ENCODE measurements around the gene PNLIPRP2. TPM values are rescaled to one million over a fixed set of nuclear protein-coding genes. Genes with fewer than 3 reads are reported as not detected.

PNLIPRP2 gene
- total RNA-seq, 1 experiment from 2014 or later, result 1.1 TPM

DNA sequence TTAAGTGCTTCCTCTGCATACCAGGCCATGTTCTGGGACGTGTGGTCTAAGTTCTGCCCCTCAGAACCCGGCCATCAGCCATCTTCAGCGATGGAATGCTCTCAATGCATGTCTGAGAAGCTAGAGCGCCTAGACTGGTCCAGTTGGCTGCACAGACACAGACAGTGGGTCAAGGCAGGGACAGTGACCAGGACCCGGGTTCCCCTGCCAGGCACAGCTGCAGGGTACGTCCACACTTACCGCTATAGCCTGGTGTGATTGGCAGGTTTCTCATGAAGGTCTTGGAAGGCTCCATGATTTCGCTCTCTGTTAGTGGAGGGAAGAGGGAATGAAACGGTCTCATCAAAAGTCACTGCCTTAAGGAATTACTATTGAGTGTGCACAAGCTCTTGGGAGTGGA, 47.3 kb downstream of the PNLIPRP2 start (continued):
- TF ChIP-seq, protein P1, sequence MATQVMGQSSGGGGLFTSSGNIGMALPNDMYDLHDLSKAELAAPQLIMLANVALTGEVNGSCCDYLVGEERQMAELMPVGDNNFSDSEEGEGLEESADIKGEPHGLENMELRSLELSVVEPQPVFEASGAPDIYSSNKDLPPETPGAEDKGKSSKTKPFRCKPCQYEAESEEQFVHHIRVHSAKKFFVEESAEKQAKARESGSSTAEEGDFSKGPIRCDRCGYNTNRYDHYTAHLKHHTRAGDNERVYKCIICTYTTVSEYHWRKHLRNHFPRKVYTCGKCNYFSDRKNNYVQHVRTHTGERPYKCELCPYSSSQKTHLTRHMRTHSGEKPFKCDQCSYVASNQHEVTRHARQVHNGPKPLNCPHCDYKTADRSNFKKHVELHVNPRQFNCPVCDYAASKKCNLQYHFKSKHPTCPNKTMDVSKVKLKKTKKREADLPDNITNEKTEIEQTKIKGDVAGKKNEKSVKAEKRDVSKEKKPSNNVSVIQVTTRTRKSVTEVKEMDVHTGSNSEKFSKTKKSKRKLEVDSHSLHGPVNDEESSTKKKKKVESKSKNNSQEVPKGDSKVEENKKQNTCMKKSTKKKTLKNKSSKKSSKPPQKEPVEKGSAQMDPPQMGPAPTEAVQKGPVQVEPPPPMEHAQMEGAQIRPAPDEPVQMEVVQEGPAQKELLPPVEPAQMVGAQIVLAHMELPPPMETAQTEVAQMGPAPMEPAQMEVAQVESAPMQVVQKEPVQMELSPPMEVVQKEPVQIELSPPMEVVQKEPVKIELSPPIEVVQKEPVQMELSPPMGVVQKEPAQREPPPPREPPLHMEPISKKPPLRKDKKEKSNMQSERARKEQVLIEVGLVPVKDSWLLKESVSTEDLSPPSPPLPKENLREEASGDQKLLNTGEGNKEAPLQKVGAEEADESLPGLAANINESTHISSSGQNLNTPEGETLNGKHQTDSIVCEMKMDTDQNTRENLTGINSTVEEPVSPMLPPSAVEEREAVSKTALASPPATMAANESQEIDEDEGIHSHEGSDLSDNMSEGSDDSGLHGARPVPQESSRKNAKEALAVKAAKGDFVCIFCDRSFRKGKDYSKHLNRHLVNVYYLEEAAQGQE (IDR thresholded peaks at IDR 0.05; ENCODE audit: low read depth), result no peak

DNA sequence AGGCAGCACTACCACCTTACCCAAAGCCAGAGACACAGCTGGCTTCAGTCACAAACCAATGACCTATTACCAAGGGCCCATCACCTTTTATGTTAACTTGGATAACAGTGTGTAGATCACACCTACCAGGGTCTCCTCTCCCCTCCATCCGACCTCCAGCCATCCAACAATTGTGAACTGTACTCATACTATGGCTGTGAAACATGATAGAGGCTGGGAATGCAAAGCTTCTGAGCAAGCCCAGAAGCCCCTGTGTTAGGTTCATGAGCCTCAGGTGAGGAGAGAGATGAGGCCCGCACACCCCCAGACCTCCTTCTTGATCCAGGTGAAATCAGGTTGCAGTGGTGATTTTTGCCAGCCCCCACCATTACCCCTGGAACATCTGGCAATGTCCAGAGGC, 47.7 kb downstream of the PNLIPRP2 start:
- Histone ChIP-seq H3K79me2 (ENCODE audit: insufficient read depth, low read length) (no peaks in the 10 kb centered on the region), H3K4me3 (replicated peaks in 1 of 2; ENCODE audit: low read depth in 1 of 2, low read length in 2 of 2) (no peak overlapping the region), H3K9ac (ENCODE audit: low read length) (no peak overlapping the region), H4K20me1 (ENCODE audit: insufficient read depth) (no peaks in the 10 kb centered on the region), H2AFZ (ENCODE audit: low read depth, low read length, poor library complexity, severe bottlenecking) (no peak overlapping the region), H3K4me2 (ENCODE audit: low read length) (no peak overlapping the region), H3K36me3 (ENCODE audit: control insufficient read depth in 1 of 2, insufficient read depth in 2 of 2, low read length in 2 of 2) (no peaks in the 10 kb centered on the region), H3K27me3 (ENCODE audit: insufficient read depth, low read length) (no peaks in the 10 kb centered on the region), H3K27ac (ENCODE audit: low read depth, low read length) (no peak overlapping the region), H3K4me1 (ENCODE audit: control insufficient read depth in 1 of 2, insufficient read depth in 2 of 2, low read length in 2 of 2) (peaks cover 0 to 12% of the 10 kb centered on the region in 2 experiments; a peak in 1 of 4 replicates), H3K9me2 (ENCODE audit: insufficient read depth) (no peaks in the 10 kb centered on the region), H3K9me3 (ENCODE audit: control insufficient read depth in 1 of 2, insufficient read depth in 1 of 2, low read depth in 1 of 2, low read length in 2 of 2) (no peaks in the 10 kb centered on the region)
- DNase-seq (ENCODE audit: low read depth, low spot score) (no peak), ATAC-seq (no peak)
- intact Hi-C loops (cut with micrococcal nuclease), result no loop called here
- ChIA-PET CTCF (no interaction called here), POLR2A (no interaction called here), RAD21 (ENCODE audit: low non-redundant PET in 1 of 2, low total read pairs in 2 of 2, uncharacterized antibody in 2 of 2, unreplicated experiment in 2 of 2) (no interaction called here)
- TF ChIP-seq YY1 (IDR thresholded peaks at IDR 0.05; ENCODE audit: extremely low read depth, insufficient replicate concordance, low read depth, low read length), result no peak
- TF ChIP-seq ZFX (IDR thresholded peaks at IDR 0.05), result no peak
- no TSS peak for BruUV-seq (replicated peaks)

DNA sequence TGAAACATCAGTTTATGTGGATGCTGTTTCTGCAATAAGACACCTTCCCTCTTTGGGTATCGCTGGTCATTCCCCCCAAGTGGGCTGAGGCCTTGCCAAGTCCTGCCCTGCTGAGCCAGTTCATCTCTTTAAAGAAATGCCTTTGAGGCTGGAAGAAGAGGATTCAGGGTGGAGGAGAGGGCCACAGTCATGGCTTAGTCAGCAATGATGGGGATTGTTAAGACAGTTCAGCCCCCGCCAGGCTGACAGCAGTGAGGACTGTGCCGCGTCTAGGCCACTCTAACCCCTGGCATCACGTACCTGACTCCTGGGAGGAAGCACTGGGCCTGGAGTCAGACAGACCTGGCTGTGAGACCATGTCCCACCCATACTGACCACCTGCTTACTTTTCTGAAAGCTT, 48.3 kb downstream of the PNLIPRP2 start:
- ChIA-PET CTCF (no interaction called here), POLR2A (no interaction called here), RAD21 (ENCODE audit: low non-redundant PET in 1 of 2, low total read pairs in 2 of 2, uncharacterized antibody in 2 of 2, unreplicated experiment in 2 of 2) (no interaction called here)
- Histone ChIP-seq H3K4me2 (ENCODE audit: low read length) (no peak overlapping the region), H3K27ac (ENCODE audit: low read depth, low read length) (no peak overlapping the region), H4K20me1 (ENCODE audit: insufficient read depth) (no peaks in the 10 kb centered on the region), H3K4me1 (ENCODE audit: control insufficient read depth in 1 of 2, insufficient read depth in 2 of 2, low read length in 2 of 2) (peaks cover 0 to 12% of the 10 kb centered on the region in 2 experiments; a peak in 1 of 4 replicates), H3K4me3 (replicated peaks in 1 of 2; ENCODE audit: low read depth in 1 of 2, low read length in 2 of 2) (no peak overlapping the region), H3K79me2 (ENCODE audit: insufficient read depth, low read length) (no peaks in the 10 kb centered on the region), H3K9me3 (ENCODE audit: control insufficient read depth in 1 of 2, insufficient read depth in 1 of 2, low read depth in 1 of 2, low read length in 2 of 2) (no peaks in the 10 kb centered on the region), H3K27me3 (ENCODE audit: insufficient read depth, low read length) (no peaks in the 10 kb centered on the region), H2AFZ (ENCODE audit: low read depth, low read length, poor library complexity, severe bottlenecking) (no peak overlapping the region), H3K9me2 (ENCODE audit: insufficient read depth) (no peaks in the 10 kb centered on the region), H3K36me3 (ENCODE audit: control insufficient read depth in 1 of 2, insufficient read depth in 2 of 2, low read length in 2 of 2) (no peaks in the 10 kb centered on the region), H3K9ac (ENCODE audit: low read length) (no peak overlapping the region)
- no peak for ATAC-seq
- intact Hi-C loops (cut with micrococcal nuclease), result no loop called here
- no TSS peak for BruUV-seq (replicated peaks)
- DNase-seq (ENCODE audit: low read depth, low spot score), result no peak
- TF ChIP-seq CBX3 (IDR thresholded peaks at IDR 0.05; ENCODE audit: low read depth) (no peak), FOSL1 (IDR thresholded peaks at IDR 0.05; ENCODE audit: low read depth) (no peak), YY1 (IDR thresholded peaks at IDR 0.05; ENCODE audit: extremely low read depth, insufficient replicate concordance, low read depth, low read length) (no peak), POLR2AphosphoS5 (IDR thresholded peaks at IDR 0.05; ENCODE audit: low read depth, low read length) (no peak), ZFX (IDR thresholded peaks at IDR 0.05) (no peak), SIN3A (IDR thresholded peaks at IDR 0.05; ENCODE audit: low read depth) (no peak), ELF1 (IDR thresholded peaks at IDR 0.05; ENCODE audit: borderline replicate concordance, low read depth) (no peak), ZNF274 (IDR thresholded peaks at IDR 0.05; ENCODE audit: low read depth, low read length) (no peak)
- TF ChIP-seq, protein P2, sequence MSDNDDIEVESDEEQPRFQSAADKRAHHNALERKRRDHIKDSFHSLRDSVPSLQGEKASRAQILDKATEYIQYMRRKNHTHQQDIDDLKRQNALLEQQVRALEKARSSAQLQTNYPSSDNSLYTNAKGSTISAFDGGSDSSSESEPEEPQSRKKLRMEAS (IDR thresholded peaks at IDR 0.05), result no peak
- TF ChIP-seq, protein P1 (IDR thresholded peaks at IDR 0.05; ENCODE audit: low read depth), result no peak
- TF ChIP-seq, protein P3, sequence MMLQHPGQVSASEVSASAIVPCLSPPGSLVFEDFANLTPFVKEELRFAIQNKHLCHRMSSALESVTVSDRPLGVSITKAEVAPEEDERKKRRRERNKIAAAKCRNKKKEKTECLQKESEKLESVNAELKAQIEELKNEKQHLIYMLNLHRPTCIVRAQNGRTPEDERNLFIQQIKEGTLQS (IDR thresholded peaks at IDR 0.05), result no peak

Measured in HCT116 (cell line).